K562 (cell line): Measurements from ENCODE around the gene TRPM2.

Experiments
- CBX2 ChIP-seq: fragments of 200-600 bp; sonication (generic); IDR thresholded peaks from one replicate; pipeline ENCODE4 v1.6.1; 2012; ENCODE audit warnings: mild to moderate bottlenecking, low read length, inconsistent platforms; ENCODE audit not compliant: insufficient read depth, poor library complexity, severe bottlenecking
- CTCF ChIP-seq, 3 experiments: IDR thresholded peaks in 2 of 3; conservative IDR thresholded peaks in 1 of 3; 2 replicates each; pipeline ENCODE4 v1.5.1; 2011 to 2012; ENCODE audit warnings: low read length in 3 of 3, mild to moderate bottlenecking in 3 of 3, control low read depth in 2 of 3, improper control_type of control experiment in 1 of 3, inconsistent platforms in 1 of 3, low read depth in 1 of 3, mixed read lengths in 1 of 3, moderate library complexity in 1 of 3; ENCODE audit not compliant: insufficient read depth in 2 of 3
- EZH2 ChIP-seq: IDR thresholded peaks from 2 replicates; pipeline ENCODE4 v1.6.1; 2012; ENCODE audit warnings: low read depth, mild to moderate bottlenecking, inconsistent platforms, low read length, borderline replicate concordance
- FOXA1 ChIP-seq: fragments of 450-650 bp; IDR thresholded peaks from 2 replicates; pipeline ENCODE4 v1.6.1; 2016; ENCODE audit warnings: mild to moderate bottlenecking, borderline replicate concordance
- FOXO4 ChIP-seq: fragments of 450-650 bp; formaldehyde crosslinking; IDR thresholded peaks from 2 replicates; pipeline ENCODE4 v1.4.0; 2020; ENCODE audit warnings: mild to moderate bottlenecking, moderate library complexity
- ILF3 ChIP-seq: fragments of 450-650 bp; IDR thresholded peaks from 2 replicates; pipeline ENCODE4 v1.6.1; 2018; ENCODE audit warnings: antibody characterized with exemption, mild to moderate bottlenecking, moderate library complexity, borderline replicate concordance
- MAX ChIP-seq: sonication (generic); formaldehyde crosslinking; IDR thresholded peaks from 2 replicates; pipeline ENCODE4 v1.9.0; 2022; ENCODE audit warnings: mild to moderate bottlenecking, missing genetic modification reagents
- MEF2A ChIP-seq: IDR thresholded peaks from 2 replicates; pipeline ENCODE4 v1.6.1; 2011; ENCODE audit warnings: low read depth, mild to moderate bottlenecking, low read length, moderate library complexity; ENCODE audit not compliant: control insufficient read depth
- MTA3 ChIP-seq: fragments of 450-650 bp; formaldehyde crosslinking; IDR thresholded peaks from 2 replicates; pipeline ENCODE4 v1.6.1; 2017; ENCODE audit warnings: mild to moderate bottlenecking, borderline replicate concordance
- SMARCB1 ChIP-seq: IDR thresholded peaks from 2 replicates; pipeline ENCODE4 v1.6.1; 2011; ENCODE audit warnings: improper control_type of control experiment, low read depth; ENCODE audit not compliant: insufficient read length
- SREBF2 ChIP-seq: sonication (generic); formaldehyde crosslinking; IDR thresholded peaks from 2 replicates; pipeline ENCODE4 v1.4.0; 2020; ENCODE audit warnings: mild to moderate bottlenecking, missing genetic modification reagents
- ZFP36 ChIP-seq: fragments of 150-350 bp; IDR thresholded peaks from 2 replicates; pipeline ENCODE4 v1.6.1; 2018; ENCODE audit warnings: low read length, low read depth; ENCODE audit not compliant: partially characterized antibody
- ZNF512 ChIP-seq: IDR thresholded peaks from 2 replicates; pipeline ENCODE4 v1.6.1; 2016; ENCODE audit warnings: missing genetic modification characterization, missing compliant biosample characterization
- ZNF707 ChIP-seq: fragments of 250-450 bp; sonication (Bioruptor Pico); conservative IDR thresholded peaks from 2 replicates; pipeline ENCODE4 v1.8.0; 2022; ENCODE audit warnings: inconsistent platforms, mild to moderate bottlenecking, moderate library complexity

GRCh38 chr21:44434568-44434925, 81.1 kb downstream of the TRPM2 start:
- no peak for TF ChIP-seq SREBF2 (CRISPR knock-in tag)
- TF ChIP-seq MEF2A: no peak
- no peak for TF ChIP-seq ZFP36
- no peak for TF ChIP-seq CTCF (IDR thresholded peaks at IDR 0.05 in 2 of 3, conservative IDR thresholded peaks at IDR 0.05 in 1 of 3; ENCODE audit: insufficient read depth in 2 of 3, low read depth in 1 of 3, low read length in 3 of 3)
- TF ChIP-seq CBX2: no peak
- TF ChIP-seq MTA3: no peak
- no peak for TF ChIP-seq ZNF512 (tag)
- TF ChIP-seq FOXA1: no peak
- TF ChIP-seq ZNF707: no peak
- TF ChIP-seq EZH2: no peak
- TF ChIP-seq ILF3: no peak
- no peak for TF ChIP-seq SMARCB1
- TF ChIP-seq MAX (CRISPR knock-in tag): no peak
- TF ChIP-seq FOXO4: no peak
